SK-N-SH treated with all-trans-retinoic acid at 6 μM for 48 hours (cell line): Measurements from ENCODE around the gene OASL.

Experiments
- ATAC-seq: fragments of 200-7000 bp; cut with Tn5 transposase; 3 replicates; pipeline ENCODE4 v1.9.1; 2020; ENCODE audit warnings: mild to moderate bottlenecking, moderate library complexity
- ARNTL ChIP-seq: fragments of 450-650 bp; formaldehyde crosslinking; IDR thresholded peaks from 2 replicates; pipeline ENCODE4 v1.5.0; 2020; ENCODE audit warnings: low read depth, mild to moderate bottlenecking, moderate library complexity, borderline replicate concordance
- BACH2 ChIP-seq: fragments of 250-450 bp; sonication (Bioruptor Pico); IDR thresholded peaks from 2 replicates; pipeline ENCODE4 v1.9.0; 2021; ENCODE audit warnings: mild to moderate bottlenecking, borderline replicate concordance
- CSDC2 ChIP-seq: fragments of 250-450 bp; sonication (Bioruptor Pico); IDR thresholded peaks from 2 replicates; pipeline ENCODE4 v1.5.0; 2020; ENCODE audit warnings: mild to moderate bottlenecking, moderate library complexity
- ESRRG ChIP-seq: fragments of 250-450 bp; sonication (Bioruptor Pico); IDR thresholded peaks from 2 replicates; pipeline ENCODE4 v1.6.1; 2021; ENCODE audit warnings: mild to moderate bottlenecking
- GLIS3 ChIP-seq: fragments of 250-450 bp; sonication (Bioruptor Pico); IDR thresholded peaks from 2 replicates; pipeline ENCODE4 v1.5.0; 2020; ENCODE audit warnings: mild to moderate bottlenecking, moderate library complexity
- OSR1 ChIP-seq: fragments of 250-450 bp; sonication (Bioruptor Pico); IDR thresholded peaks from 2 replicates; pipeline ENCODE4 v1.8.0; 2022; ENCODE audit warnings: moderate library complexity, mild to moderate bottlenecking, inconsistent platforms
- SNAI2 ChIP-seq: fragments of 250-450 bp; sonication (Bioruptor Pico); IDR thresholded peaks from 2 replicates; pipeline ENCODE4 v1.5.0; 2020; ENCODE audit warnings: mild to moderate bottlenecking, moderate library complexity
- TCF4 ChIP-seq: fragments of 250-450 bp; sonication (Bioruptor Pico); IDR thresholded peaks from 2 replicates; pipeline ENCODE4 v1.8.0; 2021; ENCODE audit warnings: mild to moderate bottlenecking, moderate library complexity, borderline replicate concordance
- TOX ChIP-seq: fragments of 250-450 bp; sonication (Bioruptor Pico); IDR thresholded peaks from 2 replicates; pipeline ENCODE4 v1.8.0; 2021; ENCODE audit warnings: mild to moderate bottlenecking, moderate library complexity, borderline replicate concordance
- ZC3H10 ChIP-seq: fragments of 250-450 bp; sonication (Bioruptor Pico); IDR thresholded peaks from 2 replicates; pipeline ENCODE4 v1.5.1; 2021; ENCODE audit warnings: mild to moderate bottlenecking, moderate library complexity
- ZFP30 ChIP-seq: fragments of 450-650 bp; formaldehyde crosslinking; IDR thresholded peaks from 2 replicates; pipeline ENCODE4 v1.5.0; 2022; ENCODE audit warnings: mild to moderate bottlenecking, moderate library complexity
- ZNF565 ChIP-seq: fragments of 450-650 bp; formaldehyde crosslinking; conservative IDR thresholded peaks from 2 replicates; pipeline ENCODE4 v1.5.0; 2020; ENCODE audit warnings: low read depth, mild to moderate bottlenecking, moderate library complexity
- ZNF70 ChIP-seq: fragments of 450-650 bp; formaldehyde crosslinking; IDR thresholded peaks from 2 replicates; pipeline ENCODE4 v1.5.0; 2020; ENCODE audit warnings: mild to moderate bottlenecking, moderate library complexity
- ZNF8 ChIP-seq: fragments of 450-650 bp; formaldehyde crosslinking; IDR thresholded peaks from 2 replicates; pipeline ENCODE4 v1.5.0; 2020; ENCODE audit warnings: mild to moderate bottlenecking, moderate library complexity
- TF ChIP-seq, protein P1 (sequence below): fragments of 250-450 bp; sonication (Bioruptor Pico); IDR thresholded peaks from 2 replicates; pipeline ENCODE4 v1.8.0; 2020; ENCODE audit warnings: mild to moderate bottlenecking, moderate library complexity, borderline replicate concordance
- TF ChIP-seq, protein P2 (sequence below): fragments of 250-450 bp; sonication (Bioruptor Pico); IDR thresholded peaks from 2 replicates; pipeline ENCODE4 v1.5.0; 2020; ENCODE audit warnings: mild to moderate bottlenecking, moderate library complexity
- TF ChIP-seq, protein P3 (sequence below): fragments of 250-450 bp; sonication (Bioruptor Pico); IDR thresholded peaks from 2 replicates; pipeline ENCODE4 v1.5.1; 2021; ENCODE audit warnings: mild to moderate bottlenecking, moderate library complexity
- TF ChIP-seq, protein P4 (sequence below): fragments of 250-450 bp; sonication (Bioruptor Pico); IDR thresholded peaks from 2 replicates; pipeline ENCODE4 v1.8.0; 2021; ENCODE audit warnings: low read depth, mild to moderate bottlenecking, moderate library complexity, borderline replicate concordance

Gene OASL

DNA sequence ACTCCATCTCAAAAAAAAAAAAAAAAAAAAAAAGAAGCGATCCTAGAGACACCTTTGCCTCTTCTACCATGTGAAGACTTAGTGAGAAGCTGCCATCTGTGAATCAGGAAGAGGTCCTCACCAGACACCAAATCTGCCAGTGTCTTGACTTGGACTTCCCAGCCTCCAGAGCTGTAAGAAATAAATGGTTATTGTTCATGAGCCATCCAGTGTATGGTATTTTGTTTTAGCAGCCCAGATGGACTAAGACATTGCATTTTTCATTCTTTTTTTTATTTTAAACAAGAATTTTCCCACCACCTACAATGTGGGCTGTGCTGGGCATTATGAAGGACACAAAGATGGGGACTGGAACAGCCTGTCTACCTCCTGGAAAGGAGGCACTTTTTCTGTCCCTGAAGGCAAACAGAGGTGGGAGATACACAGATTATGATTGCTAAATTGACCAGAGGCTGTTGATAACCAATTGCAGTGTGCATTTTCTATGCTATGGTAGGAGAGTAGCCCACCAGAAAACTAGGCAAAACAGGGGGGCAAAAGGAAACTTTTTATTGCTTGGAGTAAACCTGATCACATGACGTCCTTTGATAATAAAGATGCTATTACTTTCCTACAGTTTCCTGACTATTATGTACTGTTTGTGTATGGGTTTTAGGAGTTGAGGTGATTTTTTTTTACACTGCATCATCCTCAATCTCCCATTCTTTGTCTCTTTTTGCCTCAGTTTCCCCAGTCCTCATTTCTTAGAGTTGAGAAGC, 20.0 kb downstream of the OASL start:
- TF ChIP-seq GLIS3 (CRISPR knock-in tag) = no peak
- no peak for TF ChIP-seq CSDC2 (CRISPR knock-in tag)
- no peak for TF ChIP-seq ZFP30 (CRISPR knock-in tag)
- TF ChIP-seq ESRRG (CRISPR knock-in tag) = no peak
- TF ChIP-seq, protein P1, sequence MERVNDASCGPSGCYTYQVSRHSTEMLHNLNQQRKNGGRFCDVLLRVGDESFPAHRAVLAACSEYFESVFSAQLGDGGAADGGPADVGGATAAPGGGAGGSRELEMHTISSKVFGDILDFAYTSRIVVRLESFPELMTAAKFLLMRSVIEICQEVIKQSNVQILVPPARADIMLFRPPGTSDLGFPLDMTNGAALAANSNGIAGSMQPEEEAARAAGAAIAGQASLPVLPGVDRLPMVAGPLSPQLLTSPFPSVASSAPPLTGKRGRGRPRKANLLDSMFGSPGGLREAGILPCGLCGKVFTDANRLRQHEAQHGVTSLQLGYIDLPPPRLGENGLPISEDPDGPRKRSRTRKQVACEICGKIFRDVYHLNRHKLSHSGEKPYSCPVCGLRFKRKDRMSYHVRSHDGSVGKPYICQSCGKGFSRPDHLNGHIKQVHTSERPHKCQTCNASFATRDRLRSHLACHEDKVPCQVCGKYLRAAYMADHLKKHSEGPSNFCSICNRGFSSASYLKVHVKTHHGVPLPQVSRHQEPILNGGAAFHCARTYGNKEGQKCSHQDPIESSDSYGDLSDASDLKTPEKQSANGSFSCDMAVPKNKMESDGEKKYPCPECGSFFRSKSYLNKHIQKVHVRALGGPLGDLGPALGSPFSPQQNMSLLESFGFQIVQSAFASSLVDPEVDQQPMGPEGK (CRISPR knock-in tag) = no peak
- TF ChIP-seq OSR1 (CRISPR knock-in tag) = no peak
- TF ChIP-seq SNAI2 (CRISPR knock-in tag) = no peak
- TF ChIP-seq TOX (CRISPR knock-in tag) = no peak
- TF ChIP-seq, protein P2, sequence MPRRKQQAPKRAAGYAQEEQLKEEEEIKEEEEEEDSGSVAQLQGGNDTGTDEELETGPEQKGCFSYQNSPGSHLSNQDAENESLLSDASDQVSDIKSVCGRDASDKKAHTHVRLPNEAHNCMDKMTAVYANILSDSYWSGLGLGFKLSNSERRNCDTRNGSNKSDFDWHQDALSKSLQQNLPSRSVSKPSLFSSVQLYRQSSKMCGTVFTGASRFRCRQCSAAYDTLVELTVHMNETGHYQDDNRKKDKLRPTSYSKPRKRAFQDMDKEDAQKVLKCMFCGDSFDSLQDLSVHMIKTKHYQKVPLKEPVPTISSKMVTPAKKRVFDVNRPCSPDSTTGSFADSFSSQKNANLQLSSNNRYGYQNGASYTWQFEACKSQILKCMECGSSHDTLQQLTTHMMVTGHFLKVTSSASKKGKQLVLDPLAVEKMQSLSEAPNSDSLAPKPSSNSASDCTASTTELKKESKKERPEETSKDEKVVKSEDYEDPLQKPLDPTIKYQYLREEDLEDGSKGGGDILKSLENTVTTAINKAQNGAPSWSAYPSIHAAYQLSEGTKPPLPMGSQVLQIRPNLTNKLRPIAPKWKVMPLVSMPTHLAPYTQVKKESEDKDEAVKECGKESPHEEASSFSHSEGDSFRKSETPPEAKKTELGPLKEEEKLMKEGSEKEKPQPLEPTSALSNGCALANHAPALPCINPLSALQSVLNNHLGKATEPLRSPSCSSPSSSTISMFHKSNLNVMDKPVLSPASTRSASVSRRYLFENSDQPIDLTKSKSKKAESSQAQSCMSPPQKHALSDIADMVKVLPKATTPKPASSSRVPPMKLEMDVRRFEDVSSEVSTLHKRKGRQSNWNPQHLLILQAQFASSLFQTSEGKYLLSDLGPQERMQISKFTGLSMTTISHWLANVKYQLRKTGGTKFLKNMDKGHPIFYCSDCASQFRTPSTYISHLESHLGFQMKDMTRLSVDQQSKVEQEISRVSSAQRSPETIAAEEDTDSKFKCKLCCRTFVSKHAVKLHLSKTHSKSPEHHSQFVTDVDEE = no peak
- TF ChIP-seq BACH2 (CRISPR knock-in tag) = no peak
- TF ChIP-seq ZNF70 = no peak
- no peak for TF ChIP-seq ZNF8 (CRISPR knock-in tag)
- no peak for TF ChIP-seq ARNTL (CRISPR knock-in tag)
- TF ChIP-seq, protein P3, sequence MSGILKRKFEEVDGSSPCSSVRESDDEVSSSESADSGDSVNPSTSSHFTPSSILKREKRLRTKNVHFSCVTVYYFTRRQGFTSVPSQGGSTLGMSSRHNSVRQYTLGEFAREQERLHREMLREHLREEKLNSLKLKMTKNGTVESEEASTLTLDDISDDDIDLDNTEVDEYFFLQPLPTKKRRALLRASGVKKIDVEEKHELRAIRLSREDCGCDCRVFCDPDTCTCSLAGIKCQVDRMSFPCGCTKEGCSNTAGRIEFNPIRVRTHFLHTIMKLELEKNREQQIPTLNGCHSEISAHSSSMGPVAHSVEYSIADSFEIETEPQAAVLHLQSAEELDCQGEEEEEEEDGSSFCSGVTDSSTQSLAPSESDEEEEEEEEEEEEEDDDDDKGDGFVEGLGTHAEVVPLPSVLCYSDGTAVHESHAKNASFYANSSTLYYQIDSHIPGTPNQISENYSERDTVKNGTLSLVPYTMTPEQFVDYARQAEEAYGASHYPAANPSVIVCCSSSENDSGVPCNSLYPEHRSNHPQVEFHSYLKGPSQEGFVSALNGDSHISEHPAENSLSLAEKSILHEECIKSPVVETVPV = no peak
- no peak for ATAC-seq

DNA sequence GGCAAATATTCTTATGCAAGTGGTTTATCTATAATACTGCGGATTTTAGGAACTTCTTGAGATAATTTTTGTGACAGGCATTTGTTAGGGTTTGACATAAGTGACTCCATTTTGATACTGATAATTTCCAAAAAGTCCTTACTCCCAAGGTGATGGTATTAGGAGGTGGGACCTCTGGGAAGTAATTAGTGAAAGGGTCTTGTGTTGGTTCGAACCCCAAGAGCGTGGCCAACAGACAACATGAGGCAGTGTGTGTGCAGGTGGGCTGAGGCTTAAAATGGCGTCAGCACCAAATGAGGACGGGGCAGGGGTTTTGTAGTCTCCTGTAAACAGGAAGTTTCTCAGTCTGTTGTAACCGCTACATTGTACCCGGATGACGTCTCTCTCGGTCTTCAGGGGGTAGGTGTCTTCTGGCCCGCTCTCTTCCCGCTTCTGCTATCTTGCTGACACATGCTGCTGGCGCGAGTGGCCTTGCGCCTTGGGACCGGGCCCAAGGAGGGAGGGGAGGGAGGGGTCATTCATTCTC, 21.0 kb downstream of the OASL start:
- no peak for TF ChIP-seq ZNF565 (CRISPR knock-in tag)
- TF ChIP-seq, protein P4, sequence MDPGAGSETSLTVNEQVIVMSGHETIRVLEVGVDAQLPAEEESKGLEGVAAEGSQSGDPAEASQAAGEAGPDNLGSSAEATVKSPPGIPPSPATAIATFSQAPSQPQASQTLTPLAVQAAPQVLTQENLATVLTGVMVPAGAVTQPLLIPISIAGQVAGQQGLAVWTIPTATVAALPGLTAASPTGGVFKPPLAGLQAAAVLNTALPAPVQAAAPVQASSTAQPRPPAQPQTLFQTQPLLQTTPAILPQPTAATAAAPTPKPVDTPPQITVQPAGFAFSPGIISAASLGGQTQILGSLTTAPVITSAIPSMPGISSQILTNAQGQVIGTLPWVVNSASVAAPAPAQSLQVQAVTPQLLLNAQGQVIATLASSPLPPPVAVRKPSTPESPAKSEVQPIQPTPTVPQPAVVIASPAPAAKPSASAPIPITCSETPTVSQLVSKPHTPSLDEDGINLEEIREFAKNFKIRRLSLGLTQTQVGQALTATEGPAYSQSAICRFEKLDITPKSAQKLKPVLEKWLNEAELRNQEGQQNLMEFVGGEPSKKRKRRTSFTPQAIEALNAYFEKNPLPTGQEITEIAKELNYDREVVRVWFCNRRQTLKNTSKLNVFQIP (CRISPR knock-in tag) = no peak
- TF ChIP-seq, protein P1 (CRISPR knock-in tag) = no peak
- no peak for TF ChIP-seq ZNF8 (CRISPR knock-in tag)
- TF ChIP-seq ZNF70 = no peak
- no peak for TF ChIP-seq ZC3H10 (CRISPR knock-in tag)
- no peak for TF ChIP-seq SNAI2 (CRISPR knock-in tag)
- TF ChIP-seq TCF4 (CRISPR knock-in tag) = no peak
- no peak for TF ChIP-seq GLIS3 (CRISPR knock-in tag)
- TF ChIP-seq BACH2 (CRISPR knock-in tag) = no peak
- TF ChIP-seq ZFP30 (CRISPR knock-in tag) = no peak
- no peak for ATAC-seq
